DOHH2 (cell line): ENCODE results near the gene RPL15.

Experiments
- CTCF ChIP-seq: fragments of 200-600 bp; sonication (generic); IDR thresholded peaks from one replicate; pipeline ENCODE4 v1.5.1; 2014; ENCODE audit warnings: antibody characterized with exemption, mild to moderate bottlenecking, low read depth, low read length; ENCODE audit not compliant: poor library complexity, severe bottlenecking
- EZH2phosphoT487 ChIP-seq: fragments of 200-600 bp; sonication (generic); IDR thresholded peaks from 2 replicates; pipeline ENCODE4 v1.6.1; 2017; ENCODE audit warnings: borderline replicate concordance, mild to moderate bottlenecking, antibody characterized with exemption, low read length, moderate library complexity, mixed read lengths

GRCh38 chr3:23889950-23890349 lies 27.0 kb upstream of the RPL15 start:
- TF ChIP-seq CTCF (no peak), EZH2phosphoT487 (no peak)
